Ramos (cell line): ENCODE data around the gene REELD1.

Experiments used
- in situ Hi-C: fragments of 300-500 bp; cut with MboI; formaldehyde crosslinking; loops from one replicate; pipeline ENCODE4 v1.14.3; 2022; ENCODE audit warnings: low sequenced_read_pairs; ENCODE audit not compliant: unreplicated experiment

REELD1 gene

DNA sequence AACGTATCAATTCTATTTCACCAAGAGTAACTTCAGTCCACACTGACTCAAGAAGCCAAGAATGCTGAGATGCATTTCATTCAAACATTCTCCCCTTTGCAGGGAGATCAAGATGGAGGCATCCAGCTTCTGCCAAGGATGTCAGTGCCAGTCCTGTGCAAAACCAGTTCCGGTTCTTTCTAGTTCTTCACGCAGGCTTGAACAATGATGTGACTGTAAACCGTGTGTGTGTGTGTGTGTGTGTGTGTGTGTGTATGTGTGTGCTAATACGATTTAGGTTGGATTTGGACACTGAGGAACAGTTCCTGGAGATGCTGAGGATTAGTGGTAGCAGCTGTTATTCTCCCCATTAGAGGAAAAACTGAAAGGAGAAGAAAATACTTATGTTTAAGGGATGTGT is at the start of gene REELD1:
Gene REELD1 (plus strand): TSS at position 301 of the 400 bp plus-strand sequence. CDS start 2,415 bp downstream, outside the sequence.
- in situ Hi-C loops: no loop called here

GRCh38 chr4:146165221-146165620 is 49.1 kb upstream of the REELD1 start:
- in situ Hi-C loops: no loop called here

DNA sequence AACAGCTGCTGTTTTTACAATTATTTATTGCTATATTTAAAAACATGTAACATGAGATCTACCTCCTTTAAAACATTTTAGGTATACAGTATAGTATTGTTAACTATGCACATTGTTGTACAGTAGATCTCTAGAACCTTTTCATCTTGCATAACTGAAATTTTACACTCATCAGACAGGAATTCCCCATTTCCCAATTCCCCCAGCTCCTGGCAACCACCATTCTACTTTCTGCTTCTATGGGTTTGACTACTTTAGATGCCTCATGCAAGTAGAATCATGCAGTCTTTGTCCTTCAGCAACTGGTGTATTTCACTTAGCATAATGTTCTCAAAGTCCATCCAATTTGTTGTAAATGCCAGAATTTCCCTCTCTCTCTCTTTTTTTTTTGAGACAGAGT is 48.5 kb upstream of the REELD1 start:
- in situ Hi-C loops: no loop called here

DNA sequence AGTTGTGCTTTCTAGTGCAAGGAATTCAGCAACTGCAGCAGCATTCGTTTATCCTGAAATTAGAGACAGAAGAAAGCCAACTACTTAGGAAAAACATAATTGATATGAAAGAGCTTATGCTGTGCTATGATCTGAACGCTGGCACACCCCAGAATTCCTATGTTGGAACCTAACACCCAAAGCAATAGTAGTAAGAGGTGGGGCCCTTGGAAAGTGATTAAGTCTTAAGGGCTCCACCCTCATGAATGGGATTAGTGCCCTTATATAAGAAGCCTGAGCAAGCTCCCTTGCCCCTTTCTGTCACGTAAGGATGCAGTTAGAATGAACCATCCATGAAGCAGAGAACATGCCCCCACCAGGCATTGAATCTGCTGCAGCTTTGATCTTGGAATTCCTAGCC is 44.2 kb upstream of the REELD1 start:
- in situ Hi-C loops: no loop called here

DNA sequence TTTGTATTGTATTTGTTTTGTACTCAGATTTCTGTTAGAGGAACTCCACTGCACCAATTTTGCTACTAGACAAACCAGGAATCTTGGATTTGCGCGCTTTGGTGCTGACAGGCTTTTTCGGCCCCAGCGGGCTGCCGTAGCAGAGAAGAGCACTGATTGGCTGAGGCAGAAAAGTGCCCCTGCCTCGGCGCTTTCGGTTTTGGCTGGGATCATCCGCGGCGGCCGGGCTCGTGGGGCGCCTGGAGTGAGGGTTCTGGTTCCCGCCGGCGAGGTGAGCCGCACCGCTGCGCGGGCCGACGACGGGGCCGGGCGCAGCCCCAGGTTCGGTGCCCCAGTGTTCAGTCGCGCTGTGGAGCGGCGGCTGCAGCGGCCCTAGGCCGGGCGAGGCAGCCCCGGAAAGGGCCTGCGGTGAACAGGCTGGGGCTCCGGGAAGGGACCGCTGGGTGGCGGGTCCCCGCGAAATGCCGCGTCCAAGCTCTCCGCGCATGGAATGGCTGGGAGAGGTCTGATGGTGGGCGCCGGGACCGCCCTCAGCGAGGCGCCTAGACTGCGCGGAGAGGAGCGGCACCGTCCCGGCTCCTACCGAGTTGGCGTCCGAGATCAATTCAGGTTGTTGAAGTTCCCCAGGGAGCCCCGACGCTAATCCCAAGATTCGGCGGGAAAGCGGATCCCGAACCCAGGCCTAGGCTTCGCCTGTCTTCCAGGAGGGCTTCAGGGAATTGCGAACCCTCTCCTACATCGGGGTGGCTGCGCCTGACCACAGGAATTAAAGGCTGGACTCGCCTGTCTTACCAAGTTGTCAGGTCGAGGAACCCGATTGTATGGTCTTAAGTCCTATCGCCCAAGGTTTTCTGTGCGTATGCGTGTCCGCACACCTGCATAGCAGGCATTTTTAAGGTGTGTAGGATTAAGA is 38.5 kb upstream of the REELD1 start, which contains the start of gene LSM6:
Gene LSM6 (plus strand): TSS at position 178 of the 913 bp plus-strand sequence. CDS start 7,204 bp downstream, outside the sequence.
- in situ Hi-C loops: no loop called here

- in situ Hi-C loops: no loop called here
These were observed 37.4 kb upstream of the REELD1 start for GRCh38 chr4:146176891-146177290.

GRCh38 chr4:146178126-146178525 is 36.2 kb upstream of the REELD1 start:
- in situ Hi-C loops: no loop called here

- in situ Hi-C loops: no loop called here
These were observed 34.5 kb upstream of the REELD1 start for GRCh38 chr4:146179784-146180370.

GRCh38 chr4:146182443-146182842 is 31.9 kb upstream of the REELD1 start:
- in situ Hi-C loops: no loop called here

GRCh38 chr4:146183209-146183608 is 31.1 kb upstream of the REELD1 start:
- in situ Hi-C loops: no loop called here

- in situ Hi-C loops: no loop called here
These were observed 28.3 kb upstream of the REELD1 start for GRCh38 chr4:146186041-146186440.

DNA sequence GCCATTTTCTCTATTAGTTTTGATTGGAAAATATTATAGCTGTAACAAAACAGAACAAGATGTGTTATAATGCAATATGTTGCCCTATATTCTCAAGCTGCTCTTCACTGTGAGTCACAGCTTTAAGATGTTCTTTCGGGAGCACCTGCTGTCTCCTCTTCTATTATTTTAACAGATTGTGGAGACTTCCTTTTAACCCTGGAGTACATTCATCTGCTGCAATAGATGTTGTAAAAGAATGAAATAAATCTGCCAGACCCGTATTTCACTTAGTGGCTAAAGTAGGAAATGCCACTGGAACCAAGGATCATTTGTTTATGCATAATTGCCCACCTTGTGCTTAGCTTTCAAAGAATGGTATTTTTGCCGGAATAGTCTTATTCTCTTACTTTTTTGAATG is 27.7 kb upstream of the REELD1 start:
- in situ Hi-C loops: no loop called here

GRCh38 chr4:146190456-146190855 is 23.9 kb upstream of the REELD1 start:
- in situ Hi-C loops: no loop called here

DNA sequence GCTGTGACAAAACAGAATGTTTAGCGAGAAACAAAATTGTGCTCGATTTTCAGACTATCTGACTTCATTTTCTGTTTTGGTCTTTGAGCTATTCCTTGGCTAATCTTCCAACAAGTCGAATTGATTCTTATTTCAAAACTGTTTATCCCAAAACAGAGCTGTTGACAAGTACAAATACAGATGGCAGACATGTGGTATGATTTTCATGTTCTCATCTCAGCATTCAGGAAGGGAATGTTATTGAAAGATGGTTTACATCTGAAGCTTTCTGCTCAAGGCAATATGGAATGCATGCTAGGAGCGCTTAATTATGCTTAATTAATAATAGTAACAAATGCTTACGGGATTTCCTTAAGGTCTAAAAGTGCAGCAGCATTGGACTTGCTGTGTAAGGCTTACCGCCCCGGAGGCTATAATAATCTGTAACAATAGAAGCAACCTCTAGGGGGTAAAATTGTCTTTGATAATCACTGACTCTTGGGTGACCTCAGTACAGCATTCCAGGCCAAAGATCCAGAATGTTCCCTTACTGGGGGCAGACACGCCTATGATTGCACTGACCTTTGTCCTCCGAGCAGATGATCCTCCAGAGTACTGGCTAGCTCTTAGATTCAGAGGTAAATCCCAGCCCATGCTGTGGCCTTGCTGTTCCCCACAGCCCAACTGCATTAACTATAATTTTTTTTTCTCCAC is 22.4 kb upstream of the REELD1 start:
- in situ Hi-C loops: no loop called here

- in situ Hi-C loops: no loop called here
These were observed 20.7 kb upstream of the REELD1 start for GRCh38 chr4:146193628-146194027.

- in situ Hi-C loops: no loop called here
These were observed 20.1 kb upstream of the REELD1 start for GRCh38 chr4:146194212-146194611.

- in situ Hi-C loops: no loop called here
These were observed 11.7 kb upstream of the REELD1 start for GRCh38 chr4:146202665-146203064.

DNA sequence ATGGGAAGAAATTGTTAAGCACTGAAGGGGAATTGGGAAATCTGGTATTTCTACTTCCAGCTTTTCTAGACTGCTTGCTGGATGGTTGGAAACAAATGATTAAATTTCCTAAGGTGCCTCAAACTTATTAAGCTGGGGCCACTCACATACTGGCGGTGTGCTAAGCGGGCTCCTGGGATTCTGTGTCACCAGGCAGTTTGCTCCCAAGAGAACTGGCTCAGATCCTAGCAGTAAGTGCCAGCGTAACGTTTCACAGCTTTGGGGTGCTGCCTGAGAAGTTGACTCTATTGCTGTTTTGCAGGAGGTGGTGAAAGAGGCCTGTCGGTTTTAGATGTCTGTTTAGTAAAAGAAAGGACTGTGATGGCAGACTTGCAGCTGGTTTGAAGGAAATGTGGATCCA is 6.9 kb upstream of the REELD1 start:
- in situ Hi-C loops: no loop called here

DNA sequence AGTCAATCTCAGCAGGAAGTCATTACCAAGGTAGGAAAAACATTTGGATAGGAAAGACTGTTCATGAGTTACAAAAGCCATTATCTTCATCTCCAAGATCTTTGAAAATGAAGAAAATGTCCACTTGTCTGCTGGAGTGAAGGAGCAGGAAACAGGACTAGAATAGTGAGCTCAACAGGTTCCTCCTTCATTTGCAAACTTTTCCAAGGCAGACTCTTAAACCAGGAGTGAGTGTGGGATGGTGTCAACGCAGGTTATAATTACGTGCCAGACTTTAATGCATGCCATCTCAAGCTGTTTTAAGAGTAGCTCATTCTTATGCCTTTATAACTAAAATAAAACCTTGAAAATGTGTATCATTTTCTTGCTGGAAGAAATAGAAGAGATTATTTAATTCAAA is 3.4 kb upstream of the REELD1 start:
- in situ Hi-C loops: no loop called here

GRCh38 chr4:146211440-146211839 is 2.9 kb upstream of the REELD1 start:
- in situ Hi-C loops: no loop called here

- in situ Hi-C loops: no loop called here
These were observed 1.6 kb upstream of the REELD1 start for GRCh38 chr4:146212781-146213180.
